H9 (cell line): ENCODE data around the gene PNPLA1. TPM values are rescaled to one million over a fixed set of nuclear protein-coding genes. Genes with fewer than 3 reads are reported as not detected.

Experiments used
- DNase-seq: peaks from one replicate; pipeline ENCODE4 v3.0.0-alpha.2; 2017
- H2AFZ ChIP-seq: one replicate; pipeline ENCODE4 v1.6.1; 2013; ENCODE audit warnings: mild to moderate bottlenecking, low read length, control low read depth, moderate library complexity
- H2AK5ac ChIP-seq: 2 replicates; pipeline ENCODE4 v1.6.1; 2013; ENCODE audit warnings: low read length, control low read depth, mixed read lengths; ENCODE audit not compliant: insufficient read length
- H2BK120ac ChIP-seq: one replicate; pipeline ENCODE4 v1.6.1; 2013; ENCODE audit warnings: low read depth, mild to moderate bottlenecking, low read length, control low read depth, inconsistent platforms; ENCODE audit not compliant: poor library complexity, severe bottlenecking
- H2BK12ac ChIP-seq: 2 replicates; pipeline ENCODE4 v1.6.1; 2013; ENCODE audit warnings: low read length, control low read depth, mixed read lengths, low read depth; ENCODE audit not compliant: insufficient read length
- H2BK15ac ChIP-seq: 2 replicates; pipeline ENCODE4 v1.6.1; 2013; ENCODE audit warnings: low read depth, low read length, control low read depth
- H2BK20ac ChIP-seq: one replicate; pipeline ENCODE4 v1.6.1; 2013; ENCODE audit warnings: low read depth, mild to moderate bottlenecking, low read length, control low read depth, inconsistent platforms; ENCODE audit not compliant: poor library complexity, severe bottlenecking
- H2BK5ac ChIP-seq: 2 replicates; pipeline ENCODE4 v1.6.1; 2013; ENCODE audit warnings: low read length, control low read depth, mixed read lengths; ENCODE audit not compliant: insufficient read length
- H3K14ac ChIP-seq: 2 replicates; pipeline ENCODE4 v1.6.1; 2013; ENCODE audit warnings: low read length, control low read depth; ENCODE audit not compliant: insufficient read depth
- H3K18ac ChIP-seq: 2 replicates; pipeline ENCODE4 v1.6.1; 2013; ENCODE audit warnings: low read depth, mild to moderate bottlenecking, mixed read lengths, low read length, control low read depth; ENCODE audit not compliant: insufficient read length
- H3K23ac ChIP-seq: 2 replicates; pipeline ENCODE4 v1.6.1; 2013; ENCODE audit warnings: low read length, control low read depth, mixed read lengths, low read depth; ENCODE audit not compliant: insufficient read length
- H3K23me2 ChIP-seq: 2 replicates; pipeline ENCODE4 v1.6.1; 2013; ENCODE audit warnings: low read depth, mild to moderate bottlenecking, mixed read lengths, low read length, control low read depth; ENCODE audit not compliant: insufficient read length, poor library complexity, severe bottlenecking
- H3K27ac ChIP-seq: 2 replicates; pipeline ENCODE4 v1.5.1; 2013; ENCODE audit warnings: low read length, control low read depth, mixed read lengths, low read depth; ENCODE audit not compliant: insufficient read length
- H3K27me3 ChIP-seq: 2 replicates; pipeline ENCODE4 v1.6.1; 2013; ENCODE audit warnings: low read length, control low read depth, inconsistent platforms; ENCODE audit not compliant: insufficient read depth
- H3K4ac ChIP-seq: 2 replicates; pipeline ENCODE4 v1.6.1; 2013; ENCODE audit warnings: low read depth, mild to moderate bottlenecking, control low read depth, inconsistent platforms, low read length, moderate library complexity
- H3K4me1 ChIP-seq: 2 replicates; pipeline ENCODE4 v1.6.1; 2013; ENCODE audit warnings: low read length, control low read depth, inconsistent platforms; ENCODE audit not compliant: insufficient read depth
- H3K4me2 ChIP-seq: 2 replicates; pipeline ENCODE4 v1.6.1; 2013; ENCODE audit warnings: low read length, control low read depth, mixed read lengths; ENCODE audit not compliant: insufficient read length, insufficient read depth
- H3K56ac ChIP-seq: 2 replicates; pipeline ENCODE4 v1.6.1; 2013; ENCODE audit warnings: low read depth, mild to moderate bottlenecking, mixed read lengths, low read length, control low read depth; ENCODE audit not compliant: insufficient read length
- H3K79me1 ChIP-seq: 2 replicates; pipeline ENCODE4 v1.6.1; 2013; ENCODE audit warnings: low read depth, mild to moderate bottlenecking, moderate library complexity, low read length, control low read depth, inconsistent platforms; ENCODE audit not compliant: insufficient read depth, poor library complexity, severe bottlenecking
- H3K79me2 ChIP-seq: 2 replicates; pipeline ENCODE4 v1.6.1; 2013; ENCODE audit warnings: low read length, control low read depth, inconsistent platforms; ENCODE audit not compliant: insufficient read depth
- H3K9ac ChIP-seq: 2 replicates; pipeline ENCODE4 v1.6.1; 2013; ENCODE audit warnings: low read length, control low read depth, mixed read lengths; ENCODE audit not compliant: insufficient read length; ENCODE audit errors: extremely low read depth
- H3K9me3 ChIP-seq: one replicate; pipeline ENCODE4 v1.6.1; 2013; ENCODE audit warnings: low read depth, low read length, inconsistent platforms; ENCODE audit not compliant: control insufficient read depth
- H3T11ph ChIP-seq: one replicate; pipeline ENCODE4 v1.6.1; 2013; ENCODE audit warnings: mild to moderate bottlenecking, low read length, control low read depth, inconsistent platforms
- H4K20me1 ChIP-seq: one replicate; pipeline ENCODE4 v1.6.1; 2013; ENCODE audit not compliant: control insufficient read depth, insufficient read length, insufficient read depth
- H4K5ac ChIP-seq: 2 replicates; pipeline ENCODE4 v1.6.1; 2013; ENCODE audit warnings: low read depth, mild to moderate bottlenecking, mixed read lengths, low read length, control low read depth; ENCODE audit not compliant: insufficient read length
- H4K8ac ChIP-seq: replicated peaks from 2 replicates; pipeline ENCODE4 v1.6.1; 2013; ENCODE audit warnings: low read length, control low read depth, mixed read lengths, low read depth; ENCODE audit not compliant: insufficient read length
- H4K91ac ChIP-seq: 2 replicates; pipeline ENCODE4 v1.6.1; 2013; ENCODE audit warnings: low read depth, mild to moderate bottlenecking, moderate library complexity, mixed read lengths, low read length, control low read depth; ENCODE audit not compliant: insufficient read length
- H3K27ac Mint-ChIP-seq, 3 experiments: 2 replicates in 2 of 3; 3 replicates in 1 of 3; pipeline ENCODE4 v1.8.0; 2020 to 2021; ENCODE audit warnings: mixed read lengths in 3 of 3, mild to moderate bottlenecking in 1 of 3, moderate library complexity in 1 of 3
- H3K27me3 Mint-ChIP-seq: 2 replicates; pipeline ENCODE4 v1.8.0; 2021; ENCODE audit warnings: low read depth, mild to moderate bottlenecking, moderate library complexity, mixed read lengths
- H3K36me3 Mint-ChIP-seq, 3 experiments: 2 replicates in 2 of 3; 3 replicates in 1 of 3; pipeline ENCODE4 v1.8.0; 2020 to 2021; ENCODE audit warnings: low read depth in 3 of 3, mixed read lengths in 3 of 3; ENCODE audit not compliant: insufficient read depth in 1 of 3
- H3K4me1 Mint-ChIP-seq, 2 experiments: 2 replicates each; pipeline ENCODE4 v1.8.0; 2020; ENCODE audit warnings: mixed read lengths in 2 of 2
- H3K4me3 Mint-ChIP-seq, 2 experiments: 2 replicates in 1 of 2; 3 replicates in 1 of 2; pipeline ENCODE4 v1.8.0; 2020 to 2021; ENCODE audit warnings: mild to moderate bottlenecking in 2 of 2, mixed read lengths in 2 of 2, moderate library complexity in 1 of 2
- H3K9me3 Mint-ChIP-seq, 2 experiments: 2 replicates in 1 of 2; 3 replicates in 1 of 2; pipeline ENCODE4 v1.8.0; 2020; ENCODE audit warnings: mild to moderate bottlenecking in 2 of 2, mixed read lengths in 2 of 2, moderate library complexity in 1 of 2
- CTCF ChIP-seq: fragments of 200-600 bp; sonication (generic); conservative IDR thresholded peaks from 3 replicates; pipeline ENCODE4 v1.8.0; 2021; ENCODE audit warnings: antibody characterized with exemption, mild to moderate bottlenecking
- WGBS: extraction: QIAGEN DNeasy Blood & Tissue Kit; methylation state at CpG from one replicate; pipeline ENCODE4 v1.1.7; 2013; ENCODE audit warnings: missing lambda C conversion rate, low lambda C conversion rate, mixed read lengths; ENCODE audit not compliant: insufficient read length; ENCODE audit errors: extremely low coverage; 5-methylcytosine and 5-hydroxymethylcytosine counted together
- total RNA-seq: library from RNA; stranded (reverse); gene quantifications from 2 replicates; pipeline ENCODE4 v1.2.1, GENCODE V29; 2021

The PNPLA1 gene
- total RNA-seq, 1 experiment from 2014 or later = 0.09 TPM

- H3K4me1 Mint-ChIP-seq = peaks cover 51 to 55% of the 10 kb centered on the region in 2 experiments
- no peak overlapping the region for H4K5ac ChIP-seq
- no peaks in the 10 kb centered on the region for H3K9me3 Mint-ChIP-seq
- no peaks in the 10 kb centered on the region for H3K27me3 ChIP-seq
- WGBS = no CpG with 5 or more reads among the region's 6 CpGs
- no peak overlapping the region for H2BK12ac ChIP-seq
- H3K4ac ChIP-seq = no peak overlapping the region
- no peak overlapping the region for H2BK15ac ChIP-seq
- peaks cover 12% of the 10 kb centered on the region; the same call in 1 of the 2 replicates for H3K4me1 ChIP-seq
- no peaks in the 10 kb centered on the region for H4K20me1 ChIP-seq
- no peak overlapping the region for H2BK120ac ChIP-seq
- no peak overlapping the region for H3K14ac ChIP-seq
- no peak overlapping the region for H3T11ph ChIP-seq
- no peak for TF ChIP-seq CTCF
- no peaks in the 10 kb centered on the region for H3K79me1 ChIP-seq
- no peak overlapping the region for H3K27ac Mint-ChIP-seq
- no peak overlapping the region for H3K4me2 ChIP-seq
- no peak overlapping the region for H4K8ac ChIP-seq
- no peaks in the 10 kb centered on the region for H3K79me2 ChIP-seq
- no peak overlapping the region for H2AK5ac ChIP-seq
- H3K23ac ChIP-seq = no peak overlapping the region
- no peak overlapping the region for H3K18ac ChIP-seq
- H3K9ac ChIP-seq = no peak overlapping the region
- H3K27ac ChIP-seq = no peak overlapping the region
- no peaks in the 10 kb centered on the region for H3K9me3 ChIP-seq
- no peak overlapping the region for H2AFZ ChIP-seq
- no peak overlapping the region for H3K4me3 Mint-ChIP-seq
- H3K23me2 ChIP-seq = no peaks in the 10 kb centered on the region
- no peak overlapping the region for H2BK20ac ChIP-seq
- H3K27me3 Mint-ChIP-seq = no peaks in the 10 kb centered on the region; the same call in 1 of the 2 replicates
- H3K36me3 Mint-ChIP-seq = no peaks in the 10 kb centered on the region; a peak in 1 of 7 replicates
- no peak overlapping the region for H2BK5ac ChIP-seq
- no peak overlapping the region for H3K56ac ChIP-seq
- no peak for DNase-seq
- no peak overlapping the region for H4K91ac ChIP-seq
These were observed 22.2 kb upstream of the PNPLA1 start for GRCh38 chr6:36247693-36248092.
